D721Med (cell line): Measurements from ENCODE around the gene CSRP1.

Experiments
- DNase-seq: peaks from one replicate; pipeline ENCODE4 v3.0.0; 2011; ENCODE audit warnings: low spot score; ENCODE audit not compliant: insufficient read length
- FAIRE-seq: peaks from 2 replicates; lab custom pipeline; 2011; peaks lifted over from hg19 to GRCh38; lab: Jason Lieb, UNC
- TF ChIP-seq, protein P1 (sequence below): IDR thresholded peaks from 2 replicates; pipeline ENCODE4 v1.5.1; 2012; ENCODE audit warnings: mild to moderate bottlenecking, control low read depth; ENCODE audit not compliant: insufficient read depth; ENCODE audit errors: missing control alignments

Gene CSRP1

DNA sequence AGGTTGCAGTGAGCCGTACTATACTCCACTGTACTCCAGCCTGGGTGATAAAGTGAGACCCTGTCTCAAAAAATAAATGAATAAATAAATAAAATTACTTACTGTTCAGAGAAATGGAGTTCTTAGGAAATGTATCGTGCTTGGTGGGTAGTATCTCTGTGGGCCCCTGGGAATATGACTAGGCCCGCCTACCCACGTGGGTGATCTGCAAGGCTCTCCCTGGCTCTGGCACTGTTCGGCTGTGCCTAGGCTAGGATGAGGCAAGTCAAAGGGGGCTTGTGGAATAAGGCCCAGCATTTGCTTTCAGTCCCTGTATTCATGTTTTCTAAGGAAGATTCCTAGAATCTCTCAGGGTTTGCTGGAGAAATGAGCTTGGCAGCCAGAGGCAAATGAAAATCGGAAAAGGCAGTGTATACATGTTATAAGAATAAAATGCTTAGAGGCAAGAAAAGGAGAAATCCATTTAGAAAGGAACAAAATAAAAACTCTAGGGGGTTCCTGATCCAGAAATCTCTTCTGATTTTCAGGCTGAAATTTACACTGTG, 4.5 kb upstream of the CSRP1 start:
- FAIRE-seq (no peak), DNase-seq (no peak)
- TF ChIP-seq, protein P1, sequence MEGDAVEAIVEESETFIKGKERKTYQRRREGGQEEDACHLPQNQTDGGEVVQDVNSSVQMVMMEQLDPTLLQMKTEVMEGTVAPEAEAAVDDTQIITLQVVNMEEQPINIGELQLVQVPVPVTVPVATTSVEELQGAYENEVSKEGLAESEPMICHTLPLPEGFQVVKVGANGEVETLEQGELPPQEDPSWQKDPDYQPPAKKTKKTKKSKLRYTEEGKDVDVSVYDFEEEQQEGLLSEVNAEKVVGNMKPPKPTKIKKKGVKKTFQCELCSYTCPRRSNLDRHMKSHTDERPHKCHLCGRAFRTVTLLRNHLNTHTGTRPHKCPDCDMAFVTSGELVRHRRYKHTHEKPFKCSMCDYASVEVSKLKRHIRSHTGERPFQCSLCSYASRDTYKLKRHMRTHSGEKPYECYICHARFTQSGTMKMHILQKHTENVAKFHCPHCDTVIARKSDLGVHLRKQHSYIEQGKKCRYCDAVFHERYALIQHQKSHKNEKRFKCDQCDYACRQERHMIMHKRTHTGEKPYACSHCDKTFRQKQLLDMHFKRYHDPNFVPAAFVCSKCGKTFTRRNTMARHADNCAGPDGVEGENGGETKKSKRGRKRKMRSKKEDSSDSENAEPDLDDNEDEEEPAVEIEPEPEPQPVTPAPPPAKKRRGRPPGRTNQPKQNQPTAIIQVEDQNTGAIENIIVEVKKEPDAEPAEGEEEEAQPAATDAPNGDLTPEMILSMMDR = no peak

DNA sequence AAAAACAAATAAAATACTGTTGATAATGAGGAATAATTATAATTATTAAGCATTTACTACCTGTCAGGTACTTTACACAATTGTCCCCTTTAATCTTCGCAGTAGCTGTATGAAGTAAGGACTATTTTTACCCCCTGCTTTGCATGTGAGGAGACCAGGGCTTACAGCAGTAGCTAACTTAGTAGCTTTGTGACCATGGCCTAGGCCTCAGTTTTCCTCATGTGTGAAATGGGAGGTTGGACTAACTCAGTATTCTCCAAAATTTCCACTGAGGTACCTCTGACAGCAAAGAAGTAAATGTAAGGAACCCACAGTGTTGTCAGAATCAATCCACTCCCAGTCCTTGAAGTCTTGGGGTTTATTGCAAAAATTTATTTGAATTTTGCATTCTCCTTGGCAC, 3.8 kb upstream of the CSRP1 start:
- DNase-seq (no peak), FAIRE-seq (no peak)
- TF ChIP-seq, protein P1 = no peak

DNA sequence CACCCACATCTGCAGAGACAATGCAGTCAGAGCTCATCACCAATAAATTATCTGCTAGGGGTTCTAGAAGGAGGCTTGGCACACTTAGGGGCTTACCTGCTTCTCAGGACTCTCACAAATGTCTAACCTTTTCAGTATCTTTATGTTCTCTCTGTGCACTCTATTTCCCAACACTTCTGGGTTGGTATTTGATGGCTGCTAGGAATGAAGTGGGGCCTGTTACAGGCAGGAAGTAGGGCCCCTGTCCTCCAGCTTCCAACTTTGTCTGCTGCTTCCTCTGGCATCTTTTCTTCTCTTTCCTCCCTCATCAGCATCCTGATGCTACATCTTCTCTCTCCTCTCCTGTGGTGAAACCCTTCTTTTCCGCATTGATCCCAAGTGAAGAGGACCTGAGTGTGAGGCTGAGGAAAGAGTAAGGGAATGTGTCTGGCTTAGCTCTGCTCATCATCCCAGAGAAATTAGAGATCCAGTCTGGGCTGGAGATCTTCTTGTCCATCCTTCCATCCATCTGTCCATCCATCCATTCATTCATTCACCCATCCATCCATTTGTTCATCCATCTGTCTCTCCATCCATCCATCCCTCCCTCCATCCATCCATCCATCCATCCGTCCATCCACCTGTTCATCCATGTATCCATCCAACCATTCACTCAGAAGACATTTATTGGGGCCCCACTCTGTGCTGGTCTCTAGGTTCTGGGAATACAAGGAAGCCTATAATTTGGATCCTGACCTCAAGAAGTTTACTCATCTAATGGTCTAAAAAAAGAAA, 2.9 kb upstream of the CSRP1 start:
- TF ChIP-seq, protein P1 = no peak
- no peak for DNase-seq
- FAIRE-seq = no peak

DNA sequence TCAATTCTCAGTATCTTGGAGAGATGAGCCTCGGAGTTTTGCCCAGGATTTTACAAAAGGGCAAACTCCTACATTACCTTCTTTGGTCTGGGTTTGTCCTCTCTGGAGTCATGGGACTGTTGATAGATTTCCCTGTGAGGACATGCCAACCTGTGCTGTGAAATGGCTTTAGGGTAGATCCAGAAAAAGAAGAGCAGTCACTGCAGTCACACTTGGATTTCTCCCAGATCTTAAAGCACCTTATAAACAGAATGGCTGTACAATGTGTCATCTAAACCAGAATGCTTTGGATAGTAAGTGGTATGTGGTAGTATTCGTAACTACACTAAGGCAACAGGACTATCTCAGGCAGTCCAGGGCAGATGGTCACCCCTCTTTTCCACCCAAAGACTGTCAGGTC, 1.9 kb upstream of the CSRP1 start:
- no peak for FAIRE-seq
- no peak for DNase-seq
- TF ChIP-seq, protein P1 = no peak

DNA sequence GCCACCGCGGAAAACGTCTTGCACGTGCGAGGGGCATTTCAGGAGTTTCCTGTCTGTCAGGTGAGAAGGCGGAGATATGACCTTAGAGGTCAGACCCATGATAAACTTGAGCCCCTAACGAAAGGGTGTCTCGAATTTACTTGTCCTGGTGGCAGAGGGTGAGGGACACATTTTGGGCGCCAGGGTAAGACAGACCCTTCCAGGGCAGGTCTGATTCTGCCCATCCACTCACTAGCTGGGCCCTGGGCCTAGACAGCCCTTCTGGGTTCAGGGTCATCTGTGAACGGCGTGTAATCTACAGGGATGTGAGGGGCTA, 395 bp upstream of the CSRP1 start:
- no peak for DNase-seq
- FAIRE-seq = no peak
- TF ChIP-seq, protein P1 = no peak

DNA sequence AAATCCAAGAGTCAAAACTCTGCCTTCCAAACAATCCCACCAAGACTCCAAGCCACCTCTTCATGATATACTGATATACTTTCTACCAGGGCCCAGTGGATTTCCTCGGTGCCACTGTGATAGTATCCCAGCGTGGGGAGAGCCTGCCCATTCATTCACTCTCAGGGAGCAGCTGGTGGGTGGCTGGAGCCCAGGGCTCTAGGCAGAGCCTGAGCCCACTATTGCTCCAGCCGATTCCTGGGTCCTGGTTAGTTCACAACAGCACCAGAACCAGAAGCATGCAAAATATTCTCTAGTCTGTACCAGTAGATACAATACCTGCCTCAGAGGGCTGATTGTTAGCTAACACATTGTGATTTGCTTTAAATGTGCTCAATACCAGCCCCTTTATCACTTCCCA, 831 bp downstream of the CSRP1 start:
- DNase-seq (no peak), FAIRE-seq (no peak)
- TF ChIP-seq, protein P1 = no peak

DNA sequence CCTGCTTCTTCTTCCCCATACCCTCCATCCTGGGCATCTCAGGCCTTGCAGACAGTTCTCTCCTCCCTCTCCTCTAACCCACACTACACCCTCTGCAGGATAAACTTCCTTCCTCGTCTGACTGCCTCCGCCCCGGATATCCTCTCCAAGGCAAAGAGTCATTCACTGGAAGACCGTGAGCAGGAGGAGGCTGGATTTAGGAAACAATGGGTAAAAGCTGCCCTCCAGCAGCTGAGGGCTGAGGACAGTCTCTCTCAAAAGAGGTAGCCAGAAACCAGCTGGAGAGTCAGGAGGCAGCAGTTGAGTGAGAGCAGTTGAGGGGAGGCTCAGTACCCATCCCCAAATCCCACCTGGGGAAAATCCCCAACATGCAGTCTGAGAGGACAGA, 1.4 kb downstream of the CSRP1 start:
- TF ChIP-seq, protein P1 = no peak
- FAIRE-seq (no peak), DNase-seq (no peak)
